Gastrocnemius medialis (tissue), 4 donors: ENCODE results near the gene SMIM13.

ENCODE experiments used
- CTCF ChIP-seq, 5 experiments: fragments of 450-650 bp in 3 of 5; fragments of 200-600 bp in 2 of 5; sonication (generic) in 2 of 5; IDR thresholded peaks in 4 of 5; conservative IDR thresholded peaks in 1 of 5; 1 replicate in 4 of 5; 2 replicates in 1 of 5; pipeline ENCODE4 v1.5.1; 2016 to 2019; ENCODE audit warnings: antibody characterized with exemption in 5 of 5, mild to moderate bottlenecking in 3 of 5, moderate library complexity in 3 of 5
- POLR2A ChIP-seq, 2 donors: fragments of 450-650 bp; IDR thresholded peaks; one replicate each; pipeline ENCODE4 v1.6.1; 2017; ENCODE audit warnings: antibody characterized with exemption in 2 of 2, mild to moderate bottlenecking in 2 of 2, moderate library complexity in 2 of 2

DNA sequence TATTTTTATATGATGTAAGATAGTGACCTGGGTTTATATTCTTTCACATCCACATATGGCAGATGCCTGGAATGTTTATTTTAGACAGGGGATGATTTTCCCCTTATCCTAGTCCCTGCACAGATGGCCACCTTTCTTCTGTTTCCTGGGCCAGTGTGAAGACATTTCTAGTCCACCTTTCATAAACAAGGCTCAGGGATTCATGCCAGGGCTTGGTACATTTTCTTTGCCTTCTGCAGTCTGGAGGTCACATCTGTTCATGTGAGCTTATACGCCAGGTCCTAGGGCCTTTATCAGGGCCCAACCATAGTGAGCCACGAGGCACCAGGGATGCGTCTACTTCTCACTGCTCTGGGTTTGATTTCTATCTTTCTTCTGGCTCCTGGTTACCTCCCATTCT, 55.9 kb downstream of the SMIM13 start:
- TF ChIP-seq CTCF (IDR thresholded peaks at IDR 0.05 in 4 of 5, conservative IDR thresholded peaks at IDR 0.05 in 1 of 5) (no peak), POLR2A (IDR thresholded peaks at IDR 0.05) (no peak)
